ENCODE results near the gene RFLNA. TPM values are rescaled to one million over a fixed set of nuclear protein-coding genes. Genes with fewer than 3 reads are reported as not detected.

RFLNA gene
- total and polyA plus RNA-seq, 2 of the 13 experiments (the other 11 are each of a cell fraction or from before 2014, with no cell fraction given), result not detected

- TF ChIP-seq ATF7 (IDR thresholded peaks at IDR 0.05), result no peak
- TF ChIP-seq ATF7 (CRISPR knock-in tag; IDR thresholded peaks at IDR 0.05), result no peak
- no peak for TF ChIP-seq ZNF569 (CRISPR knock-in tag; IDR thresholded peaks at IDR 0.05; ENCODE audit: borderline replicate concordance)
- no peak for TF ChIP-seq GABPB1 (CRISPR knock-in tag; IDR thresholded peaks at IDR 0.05)
- no peak for TF ChIP-seq KDM3A (CRISPR knock-in tag; IDR thresholded peaks at IDR 0.05; ENCODE audit: low read depth)
- no peak for TF ChIP-seq TOE1 (CRISPR knock-in tag; IDR thresholded peaks at IDR 0.05)
Observed at GRCh38 chr12:124286414-124286813, 8.5 kb upstream of the RFLNA start (continued).

- ChIA-PET CTCF (ENCODE audit: low intra/inter-chr PET ratio, low total read pairs) (no interaction called here), POLR2A (no interaction called here)
- in situ Hi-C loops (cut with HindIII; ENCODE audit: extremely low pct_ligation_motif_present, low pct_unique_long_range_greater_than_20kb), result no loop called here
Observed at GRCh38 chr12:124286971-124287370, 7.9 kb upstream of the RFLNA start.

More at GRCh38 chr12:124286971-124287370, 7.9 kb upstream of the RFLNA start:
- intact Hi-C loops (cut with micrococcal nuclease; ENCODE audit: unreplicated experiment), result no loop called here
- peaks cover 2% of the 10 kb centered on the region; the same call in 1 of the 2 replicates for H3K4me1 ChIP-seq (ENCODE audit: insufficient read depth, low read length)
- no peak overlapping the region for H3K4me2 ChIP-seq (ENCODE audit: low read depth, low read length)
- H3K9ac ChIP-seq (ENCODE audit: insufficient read depth, low read depth, low read length), result no peak overlapping the region
- TF ChIP-seq NFE2L2 (IDR thresholded peaks at IDR 0.05; ENCODE audit: low read length), result no peak
- TF ChIP-seq ZKSCAN8 (CRISPR knock-in tag; IDR thresholded peaks at IDR 0.05; ENCODE audit: borderline replicate concordance), result no peak
- TF ChIP-seq SATB2 (CRISPR knock-in tag; IDR thresholded peaks at IDR 0.05), result no peak
- TF ChIP-seq CREB1 (IDR thresholded peaks at IDR 0.05), result peak; percentile 43; the same call in 1 of the 2 replicates
- no peak for TF ChIP-seq CREB1 (CRISPR knock-in tag; IDR thresholded peaks at IDR 0.05)
- TF ChIP-seq ZBTB33 (CRISPR knock-in tag; IDR thresholded peaks at IDR 0.05), result no peak
- no peaks in the 10 kb centered on the region for H4K20me1 ChIP-seq (ENCODE audit: insufficient read depth, low read length)
- FAIRE-seq (no peak), DNase-seq (ENCODE audit: low spot score) (no peak), ATAC-seq (no peak)
- H3K4me3 ChIP-seq (replicated peaks in 1 of 3; ENCODE audit: insufficient read depth in 1 of 3, low read depth in 2 of 3, low read length in 3 of 3), result no peak overlapping the region
- H3K79me2 ChIP-seq (ENCODE audit: insufficient read depth, low read length), result no peaks in the 10 kb centered on the region
- H3K36me3 ChIP-seq (replicated peaks in 1 of 2; ENCODE audit: control insufficient read depth in 1 of 2, insufficient read depth in 2 of 2, low read length in 2 of 2), result no peaks in the 10 kb centered on the region
- 72% methylated on average over 7 of the region's 7 CpGs for WGBS (ENCODE audit: low lambda C conversion rate)
- BruUV-seq (replicated peaks), result no TSS peak
- H3K27ac ChIP-seq (ENCODE audit: extremely low read length, insufficient read depth, low read length), result no peak overlapping the region
- H3K9me3 ChIP-seq (ENCODE audit: low read length), result peaks cover 4% of the 10 kb centered on the region; the same call in 1 of the 2 replicates
- H2AFZ ChIP-seq (ENCODE audit: low read length), result no peak overlapping the region
- H3K27me3 ChIP-seq (ENCODE audit: control insufficient read depth in 1 of 2, insufficient read depth in 2 of 2, low read length in 2 of 2), result peaks cover 0 to 42% of the 10 kb centered on the region in 2 experiments; a peak in 2 of 5 replicates
